Liver (tissue), 9 donors: ENCODE data around the gene IRF3. TPM values are rescaled to one million over a fixed set of nuclear protein-coding genes. Genes with fewer than 3 reads are reported as not detected.

Source experiments
- DNase-seq: peaks from one replicate; pipeline ENCODE4 v3.0.0-alpha.2; 2017; ENCODE audit warnings: low spot score
- H3K27ac ChIP-seq, 2 donors: one replicate each; pipeline ENCODE4 v1.7.0; 2013; ENCODE audit warnings: inconsistent platforms in 2 of 2, low read length in 2 of 2, control low read depth in 1 of 2, low read depth in 1 of 2, mild to moderate bottlenecking in 1 of 2
- H3K27me3 ChIP-seq, 4 donors: one replicate each; pipeline versions ENCODE4 v1.6.1 to v1.7.0; 2013; ENCODE audit warnings: low read length in 3 of 4, inconsistent platforms in 1 of 4, mild to moderate bottlenecking in 1 of 4, moderate library complexity in 1 of 4; ENCODE audit not compliant: control insufficient read depth in 4 of 4, insufficient read depth in 4 of 4
- H3K36me3 ChIP-seq, 4 donors: one replicate each; pipeline versions ENCODE4 v1.6.1 to v1.7.0; 2013; ENCODE audit warnings: low read length in 3 of 4, mild to moderate bottlenecking in 3 of 4, low read depth in 1 of 4, moderate library complexity in 1 of 4; ENCODE audit not compliant: control insufficient read depth in 4 of 4, insufficient read depth in 3 of 4
- H3K4me1 ChIP-seq, 4 donors: one replicate each; pipeline versions ENCODE4 v1.6.1 to v1.7.0; 2013; ENCODE audit warnings: low read length in 3 of 4, mild to moderate bottlenecking in 3 of 4, moderate library complexity in 1 of 4; ENCODE audit not compliant: control insufficient read depth in 4 of 4, insufficient read depth in 4 of 4
- H3K4me3 ChIP-seq, 3 donors: one replicate each; pipeline versions ENCODE4 v1.6.1 to v1.7.0; 2013; ENCODE audit warnings: low read length in 3 of 3, control low read depth in 1 of 3, low read depth in 1 of 3, mild to moderate bottlenecking in 1 of 3
- H3K9ac ChIP-seq, 2 donors: one replicate each; pipeline ENCODE4 v1.7.0; 2013; ENCODE audit warnings: low read length in 2 of 2, mild to moderate bottlenecking in 2 of 2, moderate library complexity in 2 of 2, control low read depth in 1 of 2, low read depth in 1 of 2
- H3K9me3 ChIP-seq, 4 donors: one replicate each; pipeline versions ENCODE4 v1.6.1 to v1.7.0; 2013; ENCODE audit warnings: low read length in 3 of 4; ENCODE audit not compliant: control insufficient read depth in 4 of 4
- ATF3 ChIP-seq: IDR thresholded peaks from 2 replicates; pipeline ENCODE4 v1.6.1; 2016; ENCODE audit warnings: antibody characterized with exemption
- EGR1 ChIP-seq, 2 donors: IDR thresholded peaks; 2 replicates each; pipeline ENCODE4 v1.6.1; 2016 to 2018; ENCODE audit warnings: antibody characterized with exemption in 2 of 2, low read depth in 2 of 2
- FOXA1 ChIP-seq: IDR thresholded peaks from 2 replicates; pipeline ENCODE4 v1.6.1; 2016; ENCODE audit warnings: antibody characterized with exemption
- FOXA2 ChIP-seq: IDR thresholded peaks from 2 replicates; pipeline ENCODE4 v1.6.1; 2016; ENCODE audit warnings: antibody characterized with exemption
- GABPA ChIP-seq, 2 donors: IDR thresholded peaks in 1 of 2; conservative IDR thresholded peaks in 1 of 2; 2 replicates each; pipeline ENCODE4 v1.6.1; 2016; ENCODE audit warnings: antibody characterized with exemption in 2 of 2, mild to moderate bottlenecking in 1 of 2, moderate library complexity in 1 of 2
- HNF4A ChIP-seq, 2 donors: conservative IDR thresholded peaks; 2 replicates each; pipeline ENCODE4 v1.6.1; 2016; ENCODE audit warnings: antibody characterized with exemption in 2 of 2, mild to moderate bottlenecking in 2 of 2
- HNF4G ChIP-seq: IDR thresholded peaks from 2 replicates; pipeline ENCODE4 v1.6.1; 2016; ENCODE audit warnings: antibody characterized with exemption
- JUND ChIP-seq, 2 donors: IDR thresholded peaks; 2 replicates each; pipeline ENCODE4 v1.6.1; 2016; ENCODE audit warnings: antibody characterized with exemption in 2 of 2
- NR2F2 ChIP-seq: IDR thresholded peaks from 2 replicates; pipeline ENCODE4 v1.6.1; 2016; ENCODE audit warnings: antibody characterized with exemption
- RAD21 ChIP-seq, 2 donors: IDR thresholded peaks; 2 replicates each; pipeline ENCODE4 v1.6.1; 2016; ENCODE audit warnings: antibody characterized with exemption in 2 of 2, mild to moderate bottlenecking in 2 of 2
- REST ChIP-seq: IDR thresholded peaks from 2 replicates; pipeline ENCODE4 v1.6.1; 2016; ENCODE audit warnings: antibody characterized with exemption, mild to moderate bottlenecking
- RXRA ChIP-seq, 2 donors: IDR thresholded peaks; 2 replicates each; pipeline ENCODE4 v1.6.1; 2017 to 2018; ENCODE audit warnings: antibody characterized with exemption in 2 of 2, mild to moderate bottlenecking in 1 of 2
- SP1 ChIP-seq: IDR thresholded peaks from 2 replicates; pipeline ENCODE4 v1.6.1; 2018; ENCODE audit warnings: antibody characterized with exemption, mild to moderate bottlenecking
- TAF1 ChIP-seq: conservative IDR thresholded peaks from 2 replicates; pipeline ENCODE4 v1.6.1; 2016; ENCODE audit warnings: antibody characterized with exemption, mild to moderate bottlenecking
- YY1 ChIP-seq: IDR thresholded peaks from 2 replicates; pipeline ENCODE4 v1.6.1; 2016; ENCODE audit warnings: antibody characterized with exemption, mild to moderate bottlenecking
- WGBS: extraction: QIAGEN DNeasy Blood & Tissue Kit; methylation state at CpG from one replicate; pipeline ENCODE4 v1.1.7; 2013; 5-methylcytosine and 5-hydroxymethylcytosine counted together
- polyA plus RNA-seq, 2 donors: library from polyadenylated mRNA; stranded (reverse) in 1 of 2; unstranded in 1 of 2; fragments of 200-250 nt in 1 of 2; fragments of >200 nt in 1 of 2; fragmentation: Nextera tagmentation in 1 of 2; extraction: Ambion mirVana in 1 of 2; gene quantifications; one replicate each; pipeline versions ENCODE4 v1.2.1 to v1.2.3, GENCODE V29; 2013 to 2015
- total RNA-seq, 2 donors: library from RNA; depleted of rRNA; stranded (reverse); fragments of >200 nt; gene quantifications; one replicate each; pipeline ENCODE4 v1.2.3, GENCODE V29; 2014
- TF ChIP-seq, protein P1 (sequence below): fragments of 150-350 bp; IDR thresholded peaks from 2 replicates; pipeline ENCODE4 v1.5.1; 2017; ENCODE audit warnings: improper control_type of control experiment, low read depth, low read length; ENCODE audit not compliant: missing input control
- TF ChIP-seq, protein P2 (sequence below): IDR thresholded peaks from 2 replicates; pipeline ENCODE4 v1.6.1; 2016; ENCODE audit warnings: antibody characterized with exemption
- TF ChIP-seq, protein P3 (sequence below): IDR thresholded peaks from 2 replicates; pipeline ENCODE4 v1.6.1; 2016; ENCODE audit warnings: antibody characterized with exemption
- donor health status: healthy.
- donor health status: healthy.
- donor health status: healthy.
- donor health status: healthy.
- donor health status: healthy.

Gene IRF3
- total and polyA plus RNA-seq, 4 donors: 18.2 to 33.6 (median 28.1) TPM

GRCh38 chr19:49676136-49676783, 10.6 kb upstream of the IRF3 start:
- peak overlapping the region; percentile 69 to 98 for H3K9ac ChIP-seq
- peaks cover 4 to 47% (median 26%) of the 10 kb centered on the region in 4 donors for H3K4me1 ChIP-seq
- peak overlapping the region in 2 of 3 donors; percentile 14 to 61 for H3K4me3 ChIP-seq
- no peaks in the 10 kb centered on the region for H3K27me3 ChIP-seq
- H3K27ac ChIP-seq: peak overlapping the region; percentile 91 to 92
- TF ChIP-seq FOXA1 (no peak), JUND (IDR thresholded peaks at IDR 0.05) (peak in 1 of 2 donors; percentile 41), HNF4G (no peak), EGR1 (IDR thresholded peaks at IDR 0.05; ENCODE audit: low read depth in 2 of 2) (peak in 1 of 2 donors; percentile 72), RXRA (IDR thresholded peaks at IDR 0.05) (no peak), HNF4A (conservative IDR thresholded peaks at IDR 0.05) (no peak), REST (peak; percentile 32), NR2F2 (no peak), GABPA (IDR thresholded peaks at IDR 0.05 in 1 of 2, conservative IDR thresholded peaks at IDR 0.05 in 1 of 2) (no peak), YY1 (no peak), FOXA2 (no peak), ATF3 (no peak), TAF1 (no peak), SP1 (no peak), RAD21 (IDR thresholded peaks at IDR 0.05) (no peak)
- TF ChIP-seq, protein P1, sequence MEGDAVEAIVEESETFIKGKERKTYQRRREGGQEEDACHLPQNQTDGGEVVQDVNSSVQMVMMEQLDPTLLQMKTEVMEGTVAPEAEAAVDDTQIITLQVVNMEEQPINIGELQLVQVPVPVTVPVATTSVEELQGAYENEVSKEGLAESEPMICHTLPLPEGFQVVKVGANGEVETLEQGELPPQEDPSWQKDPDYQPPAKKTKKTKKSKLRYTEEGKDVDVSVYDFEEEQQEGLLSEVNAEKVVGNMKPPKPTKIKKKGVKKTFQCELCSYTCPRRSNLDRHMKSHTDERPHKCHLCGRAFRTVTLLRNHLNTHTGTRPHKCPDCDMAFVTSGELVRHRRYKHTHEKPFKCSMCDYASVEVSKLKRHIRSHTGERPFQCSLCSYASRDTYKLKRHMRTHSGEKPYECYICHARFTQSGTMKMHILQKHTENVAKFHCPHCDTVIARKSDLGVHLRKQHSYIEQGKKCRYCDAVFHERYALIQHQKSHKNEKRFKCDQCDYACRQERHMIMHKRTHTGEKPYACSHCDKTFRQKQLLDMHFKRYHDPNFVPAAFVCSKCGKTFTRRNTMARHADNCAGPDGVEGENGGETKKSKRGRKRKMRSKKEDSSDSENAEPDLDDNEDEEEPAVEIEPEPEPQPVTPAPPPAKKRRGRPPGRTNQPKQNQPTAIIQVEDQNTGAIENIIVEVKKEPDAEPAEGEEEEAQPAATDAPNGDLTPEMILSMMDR: no peak
- TF ChIP-seq, protein P2, sequence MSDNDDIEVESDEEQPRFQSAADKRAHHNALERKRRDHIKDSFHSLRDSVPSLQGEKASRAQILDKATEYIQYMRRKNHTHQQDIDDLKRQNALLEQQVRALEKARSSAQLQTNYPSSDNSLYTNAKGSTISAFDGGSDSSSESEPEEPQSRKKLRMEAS: peak; percentile 75
- TF ChIP-seq, protein P3, sequence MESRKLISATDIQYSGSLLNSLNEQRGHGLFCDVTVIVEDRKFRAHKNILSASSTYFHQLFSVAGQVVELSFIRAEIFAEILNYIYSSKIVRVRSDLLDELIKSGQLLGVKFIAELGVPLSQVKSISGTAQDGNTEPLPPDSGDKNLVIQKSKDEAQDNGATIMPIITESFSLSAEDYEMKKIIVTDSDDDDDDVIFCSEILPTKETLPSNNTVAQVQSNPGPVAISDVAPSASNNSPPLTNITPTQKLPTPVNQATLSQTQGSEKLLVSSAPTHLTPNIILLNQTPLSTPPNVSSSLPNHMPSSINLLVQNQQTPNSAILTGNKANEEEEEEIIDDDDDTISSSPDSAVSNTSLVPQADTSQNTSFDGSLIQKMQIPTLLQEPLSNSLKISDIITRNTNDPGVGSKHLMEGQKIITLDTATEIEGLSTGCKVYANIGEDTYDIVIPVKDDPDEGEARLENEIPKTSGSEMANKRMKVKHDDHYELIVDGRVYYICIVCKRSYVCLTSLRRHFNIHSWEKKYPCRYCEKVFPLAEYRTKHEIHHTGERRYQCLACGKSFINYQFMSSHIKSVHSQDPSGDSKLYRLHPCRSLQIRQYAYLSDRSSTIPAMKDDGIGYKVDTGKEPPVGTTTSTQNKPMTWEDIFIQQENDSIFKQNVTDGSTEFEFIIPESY: no peak
- WGBS: 3% methylated on average over 27 of the region's 27 CpGs
- H3K9me3 ChIP-seq: no peaks in the 10 kb centered on the region
- H3K36me3 ChIP-seq: no peaks in the 10 kb centered on the region
- DNase-seq: no peak
